Tibial nerve (tissue), 4 donors: ENCODE data around the gene TEX28. TPM values are rescaled to one million over a fixed set of nuclear protein-coding genes. Genes with fewer than 3 reads are reported as not detected.
"Not testable (repeated sequence)": the region's sequence is repeated elsewhere in the genome, so short reads cannot be mapped to it uniquely, and the experiment has no call there.

ENCODE experiments used
- DNase-seq, 2 donors: peaks; one replicate each; pipeline ENCODE4 v3.0.0-alpha.2; 2019; ENCODE audit warnings: low spot score in 2 of 2
- H3K27ac ChIP-seq, 4 donors: fragments of 200-600 bp; sonication (generic) in 3 of 4; one replicate each; pipeline ENCODE4 v1.5.1; 2017 to 2019; ENCODE audit warnings: mild to moderate bottlenecking in 1 of 4
- H3K27me3 ChIP-seq, 2 donors: fragments of 200-600 bp; sonication (generic) in 1 of 2; one replicate each; pipeline versions ENCODE4 v1.5.1 to v1.6.0; 2017 to 2019
- H3K36me3 ChIP-seq, 3 donors: fragments of 200-600 bp; sonication (generic); one replicate each; pipeline ENCODE4 v1.5.1; 2018 to 2019
- H3K4me1 ChIP-seq, 4 donors: fragments of 200-600 bp; sonication (generic) in 3 of 4; one replicate each; pipeline ENCODE4 v1.5.1; 2017 to 2019
- H3K4me3 ChIP-seq, 4 donors: fragments of 200-600 bp; sonication (generic) in 3 of 4; one replicate each; pipeline ENCODE4 v1.5.1; 2017 to 2019; ENCODE audit warnings: mild to moderate bottlenecking in 1 of 4, moderate library complexity in 1 of 4
- H3K9me3 ChIP-seq, 4 donors: fragments of 200-600 bp; sonication (generic) in 3 of 4; one replicate each; pipeline ENCODE4 v1.5.1; 2017 to 2019
- EP300 ChIP-seq, 2 donors: sonication (generic); formaldehyde crosslinking; IDR thresholded peaks; one replicate each; pipeline ENCODE4 v1.6.1; 2017; ENCODE audit warnings: antibody characterized with exemption in 2 of 2, mild to moderate bottlenecking in 1 of 2
- POLR2A ChIP-seq, 2 donors: fragments of 450-650 bp; IDR thresholded peaks; one replicate each; pipeline ENCODE4 v1.6.1; 2017; ENCODE audit warnings: antibody characterized with exemption in 2 of 2, mild to moderate bottlenecking in 2 of 2, moderate library complexity in 2 of 2
- WGBS, 2 donors: methylation state at CpG; one replicate each; pipeline ENCODE4 v1.1.5; 2018; 5-methylcytosine and 5-hydroxymethylcytosine counted together
- total RNA-seq, 4 donors: library from RNA; depleted of rRNA; stranded (reverse); fragments of >200 nt; gene quantifications; one replicate each; pipeline ENCODE4 v1.1.0, GENCODE V29; 2016
- TF ChIP-seq, protein P1 (sequence below), 5 experiments: fragments of 200-600 bp in 3 of 5; fragments of 450-650 bp in 2 of 5; sonication (generic) in 3 of 5; IDR thresholded peaks; one replicate each; pipeline ENCODE4 v1.5.1; 2016 to 2019; ENCODE audit warnings: antibody characterized with exemption in 5 of 5, mild to moderate bottlenecking in 3 of 5, moderate library complexity in 2 of 5

Gene TEX28
- total RNA-seq, 4 donors from 2014 or later, result not detected

DNA sequence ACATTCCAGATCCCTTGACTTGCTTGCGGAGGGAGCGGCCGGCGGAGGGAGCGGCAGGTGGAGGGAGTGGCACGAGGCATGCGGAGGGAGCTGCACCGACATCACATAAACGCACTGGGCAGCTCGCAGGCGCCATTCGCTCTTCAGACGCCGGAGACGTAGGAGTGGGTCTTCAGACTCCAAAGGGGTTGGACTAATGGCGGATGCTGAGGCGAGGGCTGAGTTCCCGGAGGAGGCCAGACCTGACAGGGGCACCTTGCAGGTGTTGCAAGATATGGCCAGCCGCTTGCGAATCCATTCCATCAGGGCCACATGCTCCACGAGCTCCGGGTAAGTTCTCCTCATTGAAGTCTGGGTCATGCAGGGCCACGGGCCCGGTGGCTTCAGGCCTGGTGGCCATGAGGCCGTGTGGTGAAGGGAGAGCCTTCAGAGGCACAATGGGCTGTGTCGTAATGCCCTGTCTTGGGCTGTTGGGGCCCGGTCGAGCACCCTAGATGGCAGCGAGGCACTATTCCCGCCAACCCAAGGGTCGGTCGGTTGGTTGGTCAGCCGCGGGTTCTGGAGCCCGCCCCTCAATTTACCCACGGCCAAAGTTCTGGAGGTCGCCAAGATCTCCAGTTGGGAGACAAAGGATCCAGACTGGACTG, 863 bp upstream of the TEX28 start, which contains the start of gene TKTL1:
Gene TKTL1, plus strand, starts transcription at position 132 of the 647 bp plus-strand sequence. Its CDS starts 65 bp downstream, at position 197.
- DNase-seq, result no peak
- no peak within 1 kb of the TSS for H3K27ac ChIP-seq
- TF ChIP-seq POLR2A (IDR thresholded peaks at IDR 0.05), result no peak
- no peak for TF ChIP-seq EP300 (IDR thresholded peaks at IDR 0.05)
- TF ChIP-seq, protein P1, sequence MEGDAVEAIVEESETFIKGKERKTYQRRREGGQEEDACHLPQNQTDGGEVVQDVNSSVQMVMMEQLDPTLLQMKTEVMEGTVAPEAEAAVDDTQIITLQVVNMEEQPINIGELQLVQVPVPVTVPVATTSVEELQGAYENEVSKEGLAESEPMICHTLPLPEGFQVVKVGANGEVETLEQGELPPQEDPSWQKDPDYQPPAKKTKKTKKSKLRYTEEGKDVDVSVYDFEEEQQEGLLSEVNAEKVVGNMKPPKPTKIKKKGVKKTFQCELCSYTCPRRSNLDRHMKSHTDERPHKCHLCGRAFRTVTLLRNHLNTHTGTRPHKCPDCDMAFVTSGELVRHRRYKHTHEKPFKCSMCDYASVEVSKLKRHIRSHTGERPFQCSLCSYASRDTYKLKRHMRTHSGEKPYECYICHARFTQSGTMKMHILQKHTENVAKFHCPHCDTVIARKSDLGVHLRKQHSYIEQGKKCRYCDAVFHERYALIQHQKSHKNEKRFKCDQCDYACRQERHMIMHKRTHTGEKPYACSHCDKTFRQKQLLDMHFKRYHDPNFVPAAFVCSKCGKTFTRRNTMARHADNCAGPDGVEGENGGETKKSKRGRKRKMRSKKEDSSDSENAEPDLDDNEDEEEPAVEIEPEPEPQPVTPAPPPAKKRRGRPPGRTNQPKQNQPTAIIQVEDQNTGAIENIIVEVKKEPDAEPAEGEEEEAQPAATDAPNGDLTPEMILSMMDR (IDR thresholded peaks at IDR 0.05), result no peak
- H3K9me3 ChIP-seq, result no peaks in the 10 kb centered on the region
- no peaks in the 10 kb centered on the region for H3K4me1 ChIP-seq
- no peaks in the 10 kb centered on the region for H3K27me3 ChIP-seq
- H3K36me3 ChIP-seq, result no peaks in the 10 kb centered on the region
- no peak within 1 kb of the TSS for H3K4me3 ChIP-seq
- 94 to 96% methylated on average over 20 to 37 of the region's 37 CpGs for WGBS, 2 donors

- H3K4me3 ChIP-seq, H3K4me1 ChIP-seq, H3K9me3 ChIP-seq, H3K36me3 ChIP-seq, H3K27me3 ChIP-seq, H3K27ac ChIP-seq, DNase-seq: not testable (repeated sequence)
- no CpG with 5 or more reads among the region's 10 CpGs for WGBS, 2 donors
Measured at GRCh38 chrX:154286406-154286805, 8.5 kb downstream of the TEX28 start.

DNA sequence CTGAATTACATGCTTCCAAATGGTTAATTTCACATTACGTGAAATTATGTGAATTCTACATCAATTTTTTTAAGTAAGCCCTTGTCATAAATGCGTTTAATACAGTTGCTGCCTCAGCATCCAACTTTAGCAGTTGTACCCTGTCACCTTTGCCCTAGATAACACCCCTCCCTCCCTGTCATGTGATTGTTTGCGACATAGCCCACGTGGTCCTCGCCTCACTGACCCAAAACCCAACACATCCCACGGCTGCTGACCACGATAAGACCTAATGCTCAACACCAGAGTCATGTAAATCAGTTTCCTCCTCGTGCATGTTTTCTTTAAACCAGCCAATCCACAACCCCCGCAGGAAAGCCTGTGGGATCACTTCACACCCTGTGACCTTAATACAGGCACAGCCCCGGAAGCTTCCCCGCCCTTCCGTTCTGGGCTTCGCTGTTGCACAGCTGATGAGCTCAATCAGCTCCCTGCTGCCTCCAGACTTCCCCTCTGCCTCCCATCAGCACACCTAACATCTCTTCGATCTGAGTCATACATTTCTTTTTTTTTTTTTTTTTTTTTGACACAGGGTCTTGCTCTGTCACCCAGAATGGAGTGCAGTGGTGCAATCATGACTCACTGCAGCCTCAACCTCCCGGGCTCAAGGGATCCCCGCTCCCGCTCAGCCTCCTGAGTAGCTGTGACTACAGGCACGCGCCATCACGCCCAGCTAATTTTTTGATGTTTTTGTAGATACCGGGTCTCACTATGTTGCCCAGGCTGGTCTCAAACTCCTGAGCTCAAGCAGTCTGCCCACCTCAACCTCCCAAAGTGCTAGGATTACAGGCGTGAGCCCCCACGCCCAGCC, 10.2 kb downstream of the TEX28 start:
- not testable (repeated sequence) for DNase-seq, H3K4me3 ChIP-seq, H3K9me3 ChIP-seq, H3K4me1 ChIP-seq, H3K36me3 ChIP-seq, H3K27ac ChIP-seq, H3K27me3 ChIP-seq
- no CpG with 5 or more reads among the region's 23 CpGs for WGBS, 2 donors

DNA sequence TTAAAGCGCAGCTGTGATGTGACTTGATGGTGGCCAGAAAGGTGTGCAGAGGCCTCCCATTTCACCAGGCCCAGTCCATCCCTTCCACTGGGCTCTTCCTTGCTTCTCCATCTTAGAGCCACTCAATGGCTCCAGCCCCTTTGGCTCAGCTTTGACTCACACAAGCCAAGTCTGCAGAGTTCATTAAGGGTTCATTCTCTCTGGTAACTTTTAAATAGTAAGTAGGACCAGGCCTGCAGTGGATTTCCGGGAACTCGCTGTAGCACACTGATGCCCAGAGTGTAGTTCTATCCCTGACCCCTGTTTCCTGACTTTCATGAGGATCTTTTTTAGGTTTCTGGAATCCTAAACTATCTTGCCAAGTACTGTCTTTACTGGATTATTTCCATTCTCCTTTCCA, 25.7 kb downstream of the TEX28 start:
- no CpG with 5 or more reads among the region's 3 CpGs for WGBS, 2 donors
- H3K36me3 ChIP-seq, H3K9me3 ChIP-seq, H3K27me3 ChIP-seq, H3K27ac ChIP-seq, H3K4me1 ChIP-seq, DNase-seq, H3K4me3 ChIP-seq: not testable (repeated sequence)

GRCh38 chrX:154263072-154263471, 31.9 kb downstream of the TEX28 start:
- no CpG with 5 or more reads among the region's 6 CpGs for WGBS, 2 donors
- not testable (repeated sequence) for H3K27me3 ChIP-seq, H3K36me3 ChIP-seq, H3K9me3 ChIP-seq, H3K27ac ChIP-seq, DNase-seq, H3K4me1 ChIP-seq, H3K4me3 ChIP-seq

DNA sequence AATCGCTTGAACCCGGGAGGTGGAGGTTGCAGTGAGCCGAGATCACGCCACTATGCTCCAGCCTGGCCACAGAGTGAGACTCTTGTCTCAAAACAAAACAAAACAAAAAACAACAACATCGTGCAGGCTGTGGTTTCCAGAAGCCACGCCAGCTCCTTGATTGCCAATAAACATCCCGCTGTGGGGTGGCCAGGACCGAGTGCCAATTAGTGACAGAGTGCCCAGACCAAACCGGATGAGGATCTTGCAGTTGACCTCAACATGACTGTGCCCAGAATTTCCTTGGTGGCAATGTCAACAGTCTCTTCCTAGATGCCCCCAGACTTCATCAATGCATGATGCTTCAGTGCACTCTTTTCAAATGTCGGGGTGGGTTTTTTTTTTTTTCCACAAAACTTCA, 36.2 kb downstream of the TEX28 start:
- not testable (repeated sequence) for H3K4me1 ChIP-seq, H3K9me3 ChIP-seq, H3K27me3 ChIP-seq, H3K36me3 ChIP-seq, H3K4me3 ChIP-seq, H3K27ac ChIP-seq, DNase-seq
- WGBS, 2 donors, result no CpG with 5 or more reads among the region's 10 CpGs

- H3K27ac ChIP-seq, H3K4me3 ChIP-seq, DNase-seq, H3K27me3 ChIP-seq, H3K9me3 ChIP-seq, H3K4me1 ChIP-seq, H3K36me3 ChIP-seq: not testable (repeated sequence)
- WGBS, 2 donors, result no CpG with 5 or more reads among the region's 17 CpGs
Measured at GRCh38 chrX:154257282-154257681, 37.6 kb downstream of the TEX28 start, which contains the start of gene OPN1MW3. TSS of gene OPN1MW3 (plus strand) at chrX:154257582. CDS start at chrX:154257620, 38 bp downstream.

DNA sequence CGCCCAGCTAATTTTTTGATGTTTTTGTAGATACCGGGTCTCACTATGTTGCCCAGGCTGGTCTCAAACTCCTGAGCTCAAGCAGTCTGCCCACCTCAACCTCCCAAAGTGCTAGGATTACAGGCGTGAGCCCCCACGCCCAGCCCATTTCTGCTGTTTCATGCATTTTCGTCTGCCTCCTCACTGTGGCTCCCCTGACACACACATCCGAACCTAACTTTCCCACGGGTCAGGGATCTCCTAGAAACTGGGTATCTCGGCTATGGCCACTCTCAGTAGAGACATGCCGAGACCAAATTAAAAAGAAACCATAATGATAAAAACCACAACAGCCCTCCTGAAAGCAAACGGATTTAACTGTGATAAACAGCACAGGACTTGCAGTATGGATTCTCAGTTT, 46.8 kb downstream of the TEX28 start:
- no CpG with 5 or more reads among the region's 10 CpGs for WGBS, 2 donors
- H3K27me3 ChIP-seq, H3K27ac ChIP-seq, H3K4me1 ChIP-seq, DNase-seq, H3K9me3 ChIP-seq, H3K36me3 ChIP-seq, H3K4me3 ChIP-seq: not testable (repeated sequence)

DNA sequence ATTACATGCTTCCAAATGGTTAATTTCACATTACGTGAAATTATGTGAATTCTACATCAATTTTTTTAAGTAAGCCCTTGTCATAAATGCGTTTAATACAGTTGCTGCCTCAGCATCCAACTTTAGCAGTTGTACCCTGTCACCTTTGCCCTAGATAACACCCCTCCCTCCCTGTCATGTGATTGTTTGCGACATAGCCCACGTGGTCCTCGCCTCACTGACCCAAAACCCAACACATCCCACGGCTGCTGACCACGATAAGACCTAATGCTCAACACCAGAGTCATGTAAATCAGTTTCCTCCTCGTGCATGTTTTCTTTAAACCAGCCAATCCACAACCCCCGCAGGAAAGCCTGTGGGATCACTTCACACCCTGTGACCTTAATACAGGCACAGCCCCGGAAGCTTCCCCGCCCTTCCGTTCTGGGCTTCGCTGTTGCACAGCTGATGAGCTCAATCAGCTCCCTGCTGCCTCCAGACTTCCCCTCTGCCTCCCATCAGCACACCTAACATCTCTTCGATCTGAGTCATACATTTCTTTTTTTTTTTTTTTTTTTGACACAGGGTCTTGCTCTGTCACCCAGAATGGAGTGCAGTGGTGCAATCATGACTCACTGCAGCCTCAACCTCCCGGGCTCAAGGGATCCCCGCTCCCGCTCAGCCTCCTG, 47.4 kb downstream of the TEX28 start:
- not testable (repeated sequence) for H3K27ac ChIP-seq, DNase-seq, H3K4me3 ChIP-seq, H3K4me1 ChIP-seq, H3K36me3 ChIP-seq, H3K27me3 ChIP-seq, H3K9me3 ChIP-seq
- WGBS, 2 donors, result no CpG with 5 or more reads among the region's 17 CpGs

DNA sequence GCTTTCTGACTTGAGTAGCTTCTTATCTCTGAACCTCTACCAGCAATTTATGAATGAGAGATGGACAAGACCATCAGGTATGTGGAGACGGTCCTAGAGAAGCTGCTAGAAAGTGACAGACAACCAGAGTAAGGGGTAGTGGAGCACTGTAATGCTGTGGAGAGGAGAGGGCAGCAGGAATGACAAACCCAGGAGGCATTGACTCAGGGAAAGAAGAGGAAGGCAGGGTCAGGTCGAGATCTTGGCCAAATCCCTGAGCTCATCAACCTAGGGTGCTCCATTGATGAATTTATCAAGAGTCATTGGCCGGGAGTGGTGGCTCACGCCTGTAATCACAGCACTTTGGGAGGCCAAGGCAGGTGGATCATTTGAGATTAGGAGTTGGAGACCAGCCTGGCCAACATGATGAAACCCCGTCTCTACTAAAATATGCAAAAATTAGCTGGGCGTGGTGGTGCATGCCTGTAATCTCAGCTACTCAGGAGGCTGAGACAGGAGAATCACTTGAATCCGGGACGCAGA, 54.9 kb downstream of the TEX28 start:
- DNase-seq, H3K27me3 ChIP-seq, H3K36me3 ChIP-seq, H3K4me1 ChIP-seq, H3K4me3 ChIP-seq, H3K27ac ChIP-seq, H3K9me3 ChIP-seq: not testable (repeated sequence)
- WGBS, 2 donors, result 81 to 83% methylated on average over 2 to 6 of the region's 8 CpGs

DNA sequence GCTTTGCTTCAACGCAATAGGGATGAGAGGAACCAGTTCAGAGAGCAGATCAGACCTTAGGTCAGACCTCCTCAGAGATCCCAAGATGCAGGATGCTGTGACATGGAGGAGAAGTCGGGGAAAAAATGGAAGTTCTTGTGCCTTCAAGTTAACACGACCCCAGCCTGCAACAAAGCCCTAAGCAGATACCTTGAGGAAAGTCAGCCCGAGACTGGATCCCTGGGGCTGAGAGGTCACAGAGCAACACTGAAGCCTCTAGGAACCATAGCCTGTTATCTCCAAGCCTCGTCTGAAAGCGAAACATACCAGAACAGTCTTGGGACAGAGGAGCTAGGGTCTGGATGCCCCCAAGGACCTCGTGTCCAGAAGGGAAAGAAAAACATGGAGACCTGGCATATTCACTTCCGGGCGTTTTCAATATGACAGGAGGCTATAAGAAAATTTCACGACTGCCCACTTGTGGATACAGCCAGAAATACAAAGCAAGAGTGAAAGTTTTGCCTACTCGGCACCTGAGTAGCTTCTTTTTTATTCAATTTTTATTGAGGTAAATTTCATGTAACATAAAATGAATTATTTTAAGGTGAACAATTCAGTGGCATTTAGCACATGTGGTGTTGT, 55.9 kb downstream of the TEX28 start:
- H3K27me3 ChIP-seq, H3K4me1 ChIP-seq, H3K27ac ChIP-seq, H3K4me3 ChIP-seq, H3K9me3 ChIP-seq, DNase-seq, H3K36me3 ChIP-seq: not testable (repeated sequence)
- WGBS, 2 donors, result 71 to 92% methylated on average over 1 to 5 of the region's 11 CpGs
